ENCODE results near the gene PGA3. TPM values are rescaled to one million over a fixed set of nuclear protein-coding genes. Genes with fewer than 3 reads are reported as not detected.
"Not testable (repeated sequence)": the region's sequence is repeated elsewhere in the genome, so short reads cannot be mapped to it uniquely, and the experiment has no call there.

PGA3 gene
- total RNA-seq, 1 donor = not detected

GRCh38 chr11:61248071-61248470 is 44.8 kb downstream of the PGA3 start:
- H3K4me2 ChIP-seq (ENCODE audit: insufficient read depth, low read length); H4K20me1 ChIP-seq (ENCODE audit: insufficient read depth, low read length); H3K79me2 ChIP-seq (ENCODE audit: insufficient read depth, low read length); H3K27ac ChIP-seq (ENCODE audit: low read depth, low read length); H3K4me3 ChIP-seq (ENCODE audit: insufficient read depth, low read length); H3K27me3 ChIP-seq (ENCODE audit: insufficient read depth, low read length); DNase-seq (ENCODE audit: insufficient read length, low spot score, missing footprints); H3K36me3 ChIP-seq (ENCODE audit: insufficient read depth, low read length); H3K9me3 ChIP-seq (ENCODE audit: low read depth, low read length); H3K4me1 ChIP-seq (ENCODE audit: insufficient read depth, low read length); H2AFZ ChIP-seq (ENCODE audit: low read length): not testable (repeated sequence)

GRCh38 chr11:61249201-61249600 is 45.9 kb downstream of the PGA3 start:
- H3K4me1 ChIP-seq (ENCODE audit: insufficient read depth, low read length); H3K79me2 ChIP-seq (ENCODE audit: insufficient read depth, low read length); H3K9me3 ChIP-seq (ENCODE audit: low read depth, low read length); H3K27ac ChIP-seq (ENCODE audit: low read depth, low read length); DNase-seq (ENCODE audit: insufficient read length, low spot score, missing footprints); H4K20me1 ChIP-seq (ENCODE audit: insufficient read depth, low read length); H3K36me3 ChIP-seq (ENCODE audit: insufficient read depth, low read length); H3K4me3 ChIP-seq (ENCODE audit: insufficient read depth, low read length); H3K27me3 ChIP-seq (ENCODE audit: insufficient read depth, low read length); H2AFZ ChIP-seq (ENCODE audit: low read length); H3K4me2 ChIP-seq (ENCODE audit: insufficient read depth, low read length): not testable (repeated sequence)

- not testable (repeated sequence) for H3K4me1 ChIP-seq (ENCODE audit: insufficient read depth, low read length); H3K27me3 ChIP-seq (ENCODE audit: insufficient read depth, low read length)
Observed at GRCh38 chr11:61250796-61251765, 47.8 kb downstream of the PGA3 start.

GRCh38 chr11:61252332-61252731 is 49.0 kb downstream of the PGA3 start:
- not testable (repeated sequence) for H3K79me2 ChIP-seq (ENCODE audit: insufficient read depth, low read length); H3K4me2 ChIP-seq (ENCODE audit: insufficient read depth, low read length); H3K27ac ChIP-seq (ENCODE audit: low read depth, low read length); H4K20me1 ChIP-seq (ENCODE audit: insufficient read depth, low read length); H3K36me3 ChIP-seq (ENCODE audit: insufficient read depth, low read length); H3K4me1 ChIP-seq (ENCODE audit: insufficient read depth, low read length); H3K27me3 ChIP-seq (ENCODE audit: insufficient read depth, low read length); DNase-seq (ENCODE audit: insufficient read length, low spot score, missing footprints); H3K9me3 ChIP-seq (ENCODE audit: low read depth, low read length); H3K4me3 ChIP-seq (ENCODE audit: insufficient read depth, low read length); H2AFZ ChIP-seq (ENCODE audit: low read length)

More at GRCh38 chr11:61250796-61251765, 47.8 kb downstream of the PGA3 start:
- not testable (repeated sequence) for H3K4me2 ChIP-seq (ENCODE audit: insufficient read depth, low read length); H3K4me3 ChIP-seq (ENCODE audit: insufficient read depth, low read length); H3K9me3 ChIP-seq (ENCODE audit: low read depth, low read length); DNase-seq (ENCODE audit: insufficient read length, low spot score, missing footprints); H3K36me3 ChIP-seq (ENCODE audit: insufficient read depth, low read length); H2AFZ ChIP-seq (ENCODE audit: low read length); H4K20me1 ChIP-seq (ENCODE audit: insufficient read depth, low read length); H3K79me2 ChIP-seq (ENCODE audit: insufficient read depth, low read length); H3K27ac ChIP-seq (ENCODE audit: low read depth, low read length)

GRCh38 chr11:61254403-61255025 is 51.2 kb downstream of the PGA3 start:
- Histone ChIP-seq H3K79me2 (ENCODE audit: insufficient read depth, low read length) (no peaks in the 10 kb centered on the region), H4K20me1 (ENCODE audit: insufficient read depth, low read length) (no peaks in the 10 kb centered on the region), H3K9me3 (ENCODE audit: low read depth, low read length) (no peaks in the 10 kb centered on the region), H3K27me3 (ENCODE audit: insufficient read depth, low read length) (peaks cover 5% of the 10 kb centered on the region), H3K36me3 (ENCODE audit: insufficient read depth, low read length) (no peaks in the 10 kb centered on the region), H2AFZ (ENCODE audit: low read length) (no peak overlapping the region), H3K4me2 (ENCODE audit: insufficient read depth, low read length) (no peak overlapping the region), H3K4me3 (ENCODE audit: insufficient read depth, low read length) (no peak overlapping the region), H3K27ac (ENCODE audit: low read depth, low read length) (no peak overlapping the region), H3K4me1 (ENCODE audit: insufficient read depth, low read length) (no peaks in the 10 kb centered on the region)
- TF ChIP-seq CTCF (IDR thresholded peaks at IDR 0.05; ENCODE audit: extremely low read depth, low read depth, low read length) = peak; percentile 87
- DNase-seq (ENCODE audit: insufficient read length, low spot score, missing footprints) = peak; percentile 97
